ENCODE results near the gene MAP3K20.
"Not testable (repeated sequence)": the region's sequence is repeated elsewhere in the genome, so short reads cannot be mapped to it uniquely, and the experiment has no call there.

Gene MAP3K20

GRCh38 chr2:173087214-173087581 is 11.6 kb downstream of the MAP3K20 start:
- Histone ChIP-seq H3K36me3 (ENCODE audit: control insufficient read depth, insufficient read depth, low read length) (no peaks in the 10 kb centered on the region), H3K4me3 (ENCODE audit: insufficient read depth, low read depth, low read length, poor library complexity, severe bottlenecking) (no peak overlapping the region), H3K27me3 (replicated peaks; ENCODE audit: control insufficient read depth, insufficient read depth, low read length, poor library complexity, severe bottlenecking) (no peaks in the 10 kb centered on the region), H3K27ac (ENCODE audit: insufficient read depth, low read length, poor library complexity, severe bottlenecking) (no peak overlapping the region), H3K4me1 (ENCODE audit: control insufficient read depth, insufficient read depth, low read length, poor library complexity, severe bottlenecking) (no peaks in the 10 kb centered on the region), H3K9me3 (ENCODE audit: control insufficient read depth, low read length) (no peaks in the 10 kb centered on the region)
- no peak for DNase-seq

GRCh38 chr2:173087793-173088496 is 12.3 kb downstream of the MAP3K20 start:
- Histone ChIP-seq H3K4me1 (ENCODE audit: control insufficient read depth, insufficient read depth, low read length, poor library complexity, severe bottlenecking) (no peaks in the 10 kb centered on the region), H3K27ac (ENCODE audit: insufficient read depth, low read length, poor library complexity, severe bottlenecking) (no peak overlapping the region), H3K36me3 (ENCODE audit: control insufficient read depth, insufficient read depth, low read length) (no peaks in the 10 kb centered on the region), H3K27me3 (replicated peaks; ENCODE audit: control insufficient read depth, insufficient read depth, low read length, poor library complexity, severe bottlenecking) (no peaks in the 10 kb centered on the region), H3K9me3 (ENCODE audit: control insufficient read depth, low read length) (no peaks in the 10 kb centered on the region), H3K4me3 (ENCODE audit: insufficient read depth, low read depth, low read length, poor library complexity, severe bottlenecking) (no peak overlapping the region)
- no peak for DNase-seq

GRCh38 chr2:173090276-173090877 is 14.7 kb downstream of the MAP3K20 start:
- DNase-seq = no peak
- no peak overlapping the region for H3K27ac ChIP-seq (ENCODE audit: insufficient read depth, low read length, poor library complexity, severe bottlenecking)

GRCh38 chr2:173090973-173091660 is 15.5 kb downstream of the MAP3K20 start:
- no peak for DNase-seq
- H3K4me1 ChIP-seq (ENCODE audit: control insufficient read depth, insufficient read depth, low read length, poor library complexity, severe bottlenecking) = no peaks in the 10 kb centered on the region
- no peaks in the 10 kb centered on the region for H3K27me3 ChIP-seq (replicated peaks; ENCODE audit: control insufficient read depth, insufficient read depth, low read length, poor library complexity, severe bottlenecking)
- H3K9me3 ChIP-seq (ENCODE audit: control insufficient read depth, low read length) = no peaks in the 10 kb centered on the region
- H3K36me3 ChIP-seq (ENCODE audit: control insufficient read depth, insufficient read depth, low read length) = no peaks in the 10 kb centered on the region
- no peak overlapping the region for H3K27ac ChIP-seq (ENCODE audit: insufficient read depth, low read length, poor library complexity, severe bottlenecking)
- no peak overlapping the region for H3K4me3 ChIP-seq (ENCODE audit: insufficient read depth, low read depth, low read length, poor library complexity, severe bottlenecking)

More at GRCh38 chr2:173090276-173090877, 14.7 kb downstream of the MAP3K20 start:
- no peaks in the 10 kb centered on the region for H3K27me3 ChIP-seq (replicated peaks; ENCODE audit: control insufficient read depth, insufficient read depth, low read length, poor library complexity, severe bottlenecking)
- H3K4me3 ChIP-seq (ENCODE audit: insufficient read depth, low read depth, low read length, poor library complexity, severe bottlenecking) = no peak overlapping the region
- no peaks in the 10 kb centered on the region for H3K9me3 ChIP-seq (ENCODE audit: control insufficient read depth, low read length)
- no peaks in the 10 kb centered on the region for H3K36me3 ChIP-seq (ENCODE audit: control insufficient read depth, insufficient read depth, low read length)
- no peaks in the 10 kb centered on the region for H3K4me1 ChIP-seq (ENCODE audit: control insufficient read depth, insufficient read depth, low read length, poor library complexity, severe bottlenecking)

- H3K27ac ChIP-seq (ENCODE audit: insufficient read depth, low read length, poor library complexity, severe bottlenecking) = no peak overlapping the region
- no peaks in the 10 kb centered on the region for H3K9me3 ChIP-seq (ENCODE audit: control insufficient read depth, low read length)
- no peaks in the 10 kb centered on the region for H3K27me3 ChIP-seq (replicated peaks; ENCODE audit: control insufficient read depth, insufficient read depth, low read length, poor library complexity, severe bottlenecking)
- no peaks in the 10 kb centered on the region for H3K4me1 ChIP-seq (ENCODE audit: control insufficient read depth, insufficient read depth, low read length, poor library complexity, severe bottlenecking)
- H3K4me3 ChIP-seq (ENCODE audit: insufficient read depth, low read depth, low read length, poor library complexity, severe bottlenecking) = no peak overlapping the region
- no peaks in the 10 kb centered on the region for H3K36me3 ChIP-seq (ENCODE audit: control insufficient read depth, insufficient read depth, low read length)
- DNase-seq = no peak
These were observed 16.3 kb downstream of the MAP3K20 start for GRCh38 chr2:173091910-173092309.

- Histone ChIP-seq H3K9me3 (ENCODE audit: control insufficient read depth, low read length) (no peaks in the 10 kb centered on the region), H3K36me3 (ENCODE audit: control insufficient read depth, insufficient read depth, low read length) (no peaks in the 10 kb centered on the region), H3K4me1 (ENCODE audit: control insufficient read depth, insufficient read depth, low read length, poor library complexity, severe bottlenecking) (no peaks in the 10 kb centered on the region), H3K27me3 (replicated peaks; ENCODE audit: control insufficient read depth, insufficient read depth, low read length, poor library complexity, severe bottlenecking) (no peaks in the 10 kb centered on the region), H3K27ac (ENCODE audit: insufficient read depth, low read length, poor library complexity, severe bottlenecking) (no peak overlapping the region), H3K4me3 (ENCODE audit: insufficient read depth, low read depth, low read length, poor library complexity, severe bottlenecking) (no peak overlapping the region)
- no peak for DNase-seq
These were observed 17.3 kb downstream of the MAP3K20 start for GRCh38 chr2:173092844-173093402.

- not testable (repeated sequence) for H3K27ac ChIP-seq (ENCODE audit: insufficient read depth, low read length, poor library complexity, severe bottlenecking); H3K36me3 ChIP-seq (ENCODE audit: control insufficient read depth, insufficient read depth, low read length); H3K4me3 ChIP-seq (ENCODE audit: insufficient read depth, low read depth, low read length, poor library complexity, severe bottlenecking); H3K9me3 ChIP-seq (ENCODE audit: control insufficient read depth, low read length); H3K4me1 ChIP-seq (ENCODE audit: control insufficient read depth, insufficient read depth, low read length, poor library complexity, severe bottlenecking); DNase-seq; H3K27me3 ChIP-seq (replicated peaks; ENCODE audit: control insufficient read depth, insufficient read depth, low read length, poor library complexity, severe bottlenecking)
These were observed 18.0 kb downstream of the MAP3K20 start for GRCh38 chr2:173093617-173094016.

GRCh38 chr2:173094731-173095130 is 19.1 kb downstream of the MAP3K20 start:
- no peak overlapping the region for H3K4me3 ChIP-seq (ENCODE audit: insufficient read depth, low read depth, low read length, poor library complexity, severe bottlenecking)
- no peaks in the 10 kb centered on the region for H3K36me3 ChIP-seq (ENCODE audit: control insufficient read depth, insufficient read depth, low read length)
- no peaks in the 10 kb centered on the region for H3K4me1 ChIP-seq (ENCODE audit: control insufficient read depth, insufficient read depth, low read length, poor library complexity, severe bottlenecking)
- H3K27me3 ChIP-seq (replicated peaks; ENCODE audit: control insufficient read depth, insufficient read depth, low read length, poor library complexity, severe bottlenecking) = no peaks in the 10 kb centered on the region
- DNase-seq = no peak
- no peak overlapping the region for H3K27ac ChIP-seq (ENCODE audit: insufficient read depth, low read length, poor library complexity, severe bottlenecking)
- no peaks in the 10 kb centered on the region for H3K9me3 ChIP-seq (ENCODE audit: control insufficient read depth, low read length)

- H3K4me3 ChIP-seq (ENCODE audit: insufficient read depth, low read depth, low read length, poor library complexity, severe bottlenecking) = no peak overlapping the region
- no peaks in the 10 kb centered on the region for H3K4me1 ChIP-seq (ENCODE audit: control insufficient read depth, insufficient read depth, low read length, poor library complexity, severe bottlenecking)
- no peaks in the 10 kb centered on the region for H3K9me3 ChIP-seq (ENCODE audit: control insufficient read depth, low read length)
- DNase-seq = no peak
- no peaks in the 10 kb centered on the region for H3K27me3 ChIP-seq (replicated peaks; ENCODE audit: control insufficient read depth, insufficient read depth, low read length, poor library complexity, severe bottlenecking)
- H3K36me3 ChIP-seq (ENCODE audit: control insufficient read depth, insufficient read depth, low read length) = no peaks in the 10 kb centered on the region
- H3K27ac ChIP-seq (ENCODE audit: insufficient read depth, low read length, poor library complexity, severe bottlenecking) = no peak overlapping the region
These were observed 19.7 kb downstream of the MAP3K20 start for GRCh38 chr2:173095356-173095755.

- H3K4me1 ChIP-seq (ENCODE audit: control insufficient read depth, insufficient read depth, low read length, poor library complexity, severe bottlenecking) = peaks cover 6% of the 10 kb centered on the region
- H3K27me3 ChIP-seq (replicated peaks; ENCODE audit: control insufficient read depth, insufficient read depth, low read length, poor library complexity, severe bottlenecking) = no peaks in the 10 kb centered on the region
- DNase-seq = no peak
- no peaks in the 10 kb centered on the region for H3K9me3 ChIP-seq (ENCODE audit: control insufficient read depth, low read length)
- H3K4me3 ChIP-seq (ENCODE audit: insufficient read depth, low read depth, low read length, poor library complexity, severe bottlenecking) = no peak overlapping the region
- no peak overlapping the region for H3K27ac ChIP-seq (ENCODE audit: insufficient read depth, low read length, poor library complexity, severe bottlenecking)
- no peaks in the 10 kb centered on the region for H3K36me3 ChIP-seq (ENCODE audit: control insufficient read depth, insufficient read depth, low read length)
These were observed 23.6 kb downstream of the MAP3K20 start for GRCh38 chr2:173099271-173099670.

Measured in effector memory CD4-positive, alpha-beta T cell (primary cell).